Measurements from ENCODE around the gene LDB3. TPM values are rescaled to one million over a fixed set of nuclear protein-coding genes. Genes with fewer than 3 reads are reported as not detected.

LDB3 gene
- total RNA-seq, 1 donor from 2014 or later = 0.46 TPM

GRCh38 chr10:86712317-86712707 is 44.0 kb downstream of the LDB3 start:
- peak overlapping the region; percentile 95 for H3K27ac Mint-ChIP-seq (ENCODE audit: unreplicated experiment)
- DNase-seq (ENCODE audit: extremely low spot score, unreplicated experiment) = no peak
- TF ChIP-seq CTCF (IDR thresholded peaks at IDR 0.05) = no peak
- H3K36me3 Mint-ChIP-seq (ENCODE audit: unreplicated experiment) = no peaks in the 10 kb centered on the region
- H3K4me3 Mint-ChIP-seq (ENCODE audit: unreplicated experiment) = peak overlapping the region; percentile 79
- peaks cover 12% of the 10 kb centered on the region for H3K4me1 Mint-ChIP-seq (ENCODE audit: unreplicated experiment)
- no peaks in the 10 kb centered on the region for H3K9me3 Mint-ChIP-seq (ENCODE audit: unreplicated experiment)
- no peaks in the 10 kb centered on the region for H3K27me3 Mint-ChIP-seq (ENCODE audit: unreplicated experiment)

GRCh38 chr10:86715156-86715795 is 47.0 kb downstream of the LDB3 start:
- Mint-ChIP-seq H3K9me3 (ENCODE audit: unreplicated experiment) (no peaks in the 10 kb centered on the region), H3K36me3 (ENCODE audit: unreplicated experiment) (no peaks in the 10 kb centered on the region), H3K4me3 (ENCODE audit: unreplicated experiment) (no peak overlapping the region), H3K27ac (ENCODE audit: unreplicated experiment) (no peak overlapping the region), H3K27me3 (ENCODE audit: unreplicated experiment) (no peaks in the 10 kb centered on the region), H3K4me1 (ENCODE audit: unreplicated experiment) (peaks cover 8% of the 10 kb centered on the region)
- no peak for DNase-seq (ENCODE audit: extremely low spot score, unreplicated experiment)
- TF ChIP-seq CTCF (IDR thresholded peaks at IDR 0.05) = no peak

- H3K9me3 Mint-ChIP-seq (ENCODE audit: unreplicated experiment) = no peaks in the 10 kb centered on the region
- H3K27ac Mint-ChIP-seq (ENCODE audit: unreplicated experiment) = no peak overlapping the region
- H3K4me1 Mint-ChIP-seq (ENCODE audit: unreplicated experiment) = peaks cover 6% of the 10 kb centered on the region
- no peaks in the 10 kb centered on the region for H3K27me3 Mint-ChIP-seq (ENCODE audit: unreplicated experiment)
- DNase-seq (ENCODE audit: extremely low spot score, unreplicated experiment) = no peak
- no peak overlapping the region for H3K4me3 Mint-ChIP-seq (ENCODE audit: unreplicated experiment)
- H3K36me3 Mint-ChIP-seq (ENCODE audit: unreplicated experiment) = no peaks in the 10 kb centered on the region
- TF ChIP-seq CTCF (IDR thresholded peaks at IDR 0.05) = no peak
These were observed 47.5 kb downstream of the LDB3 start for GRCh38 chr10:86715836-86716235.

GRCh38 chr10:86716466-86716865 is 48.2 kb downstream of the LDB3 start:
- H3K27ac Mint-ChIP-seq (ENCODE audit: unreplicated experiment) = no peak overlapping the region
- H3K27me3 Mint-ChIP-seq (ENCODE audit: unreplicated experiment) = no peaks in the 10 kb centered on the region
- TF ChIP-seq CTCF (IDR thresholded peaks at IDR 0.05) = no peak
- peaks cover 4% of the 10 kb centered on the region for H3K4me1 Mint-ChIP-seq (ENCODE audit: unreplicated experiment)
- H3K36me3 Mint-ChIP-seq (ENCODE audit: unreplicated experiment) = no peaks in the 10 kb centered on the region
- H3K9me3 Mint-ChIP-seq (ENCODE audit: unreplicated experiment) = no peaks in the 10 kb centered on the region
- no peak overlapping the region for H3K4me3 Mint-ChIP-seq (ENCODE audit: unreplicated experiment)
- DNase-seq (ENCODE audit: extremely low spot score, unreplicated experiment) = no peak

- Mint-ChIP-seq H3K27me3 (ENCODE audit: unreplicated experiment) (no peaks in the 10 kb centered on the region), H3K4me3 (ENCODE audit: unreplicated experiment) (no peak overlapping the region), H3K4me1 (ENCODE audit: unreplicated experiment) (no peaks in the 10 kb centered on the region), H3K36me3 (ENCODE audit: unreplicated experiment) (no peaks in the 10 kb centered on the region), H3K27ac (ENCODE audit: unreplicated experiment) (no peak overlapping the region), H3K9me3 (ENCODE audit: unreplicated experiment) (no peaks in the 10 kb centered on the region)
- no peak for TF ChIP-seq CTCF (IDR thresholded peaks at IDR 0.05)
- DNase-seq (ENCODE audit: extremely low spot score, unreplicated experiment) = no peak
These were observed 50.2 kb downstream of the LDB3 start for GRCh38 chr10:86718556-86718955.

Data from osteocyte (in vitro differentiated cells).